ENCODE data around the gene WT1. TPM values are rescaled to one million over a fixed set of nuclear protein-coding genes. Genes with fewer than 3 reads are reported as not detected.
"Not testable (repeated sequence)": the region's sequence is repeated elsewhere in the genome, so short reads cannot be mapped to it uniquely, and the experiment has no call there.

WT1 gene
- total RNA-seq: not detected

- DNase-seq: no peak
These were observed at the start of gene WT1 for GRCh38 chr11:32435511-32435941. Gene WT1, minus strand, starts transcription at chr11:32435539.

GRCh38 chr11:32479291-32479690 is 44.0 kb upstream of the WT1 start:
- no peak for DNase-seq

GRCh38 chr11:32478277-32478731 is 43.0 kb upstream of the WT1 start:
- no peak for DNase-seq

GRCh38 chr11:32473282-32473909 is 38.1 kb upstream of the WT1 start:
- DNase-seq: no peak

GRCh38 chr11:32472226-32472625 is 36.9 kb upstream of the WT1 start:
- DNase-seq: no peak

GRCh38 chr11:32471544-32471943 is 36.2 kb upstream of the WT1 start:
- not testable (repeated sequence) for DNase-seq

- no peak for DNase-seq
These were observed 34.5 kb upstream of the WT1 start for GRCh38 chr11:32469791-32470190.

- no peak for DNase-seq
These were observed 31.1 kb upstream of the WT1 start for GRCh38 chr11:32466279-32466915.

GRCh38 chr11:32464078-32464477 is 28.7 kb upstream of the WT1 start:
- DNase-seq: no peak

- no peak for DNase-seq
These were observed 26.8 kb upstream of the WT1 start for GRCh38 chr11:32462011-32462690.

GRCh38 chr11:32456864-32457263 is 21.5 kb upstream of the WT1 start:
- no peak for DNase-seq

- no peak for DNase-seq
These were observed 19.7 kb upstream of the WT1 start for GRCh38 chr11:32454993-32455392.

- no peak for DNase-seq
These were observed 16.5 kb upstream of the WT1 start for GRCh38 chr11:32451808-32452207.

GRCh38 chr11:32450372-32450771 is 15.0 kb upstream of the WT1 start:
- DNase-seq: no peak

GRCh38 chr11:32448232-32448631 is 12.9 kb upstream of the WT1 start:
- DNase-seq: no peak

GRCh38 chr11:32447252-32447651 is 11.9 kb upstream of the WT1 start:
- DNase-seq: no peak

- no peak for DNase-seq
These were observed 10.9 kb upstream of the WT1 start for GRCh38 chr11:32446227-32446626.

- DNase-seq: no peak
These were observed 8.8 kb upstream of the WT1 start for GRCh38 chr11:32444186-32444585.

- DNase-seq: no peak
These were observed 5.6 kb upstream of the WT1 start for GRCh38 chr11:32440916-32441315.

GRCh38 chr11:32440312-32440908 is 5.1 kb upstream of the WT1 start:
- no peak for DNase-seq

GRCh38 chr11:32439501-32440210 is 4.3 kb upstream of the WT1 start:
- no peak for DNase-seq

- no peak for DNase-seq
These were observed 3.6 kb upstream of the WT1 start for GRCh38 chr11:32438866-32439489.
